ENCODE measurements around the gene TEAD2.

- TF ChIP-seq CTCF (IDR thresholded peaks at IDR 0.05; ENCODE audit: low read depth, low read length): no peak
- no peak for TF ChIP-seq EZH2phosphoT487 (IDR thresholded peaks at IDR 0.05; ENCODE audit: low read depth)
Measured at GRCh38 chr19:49294401-49294800, 67.8 kb downstream of the TEAD2 start.
